Endothelial cell of umbilical vein (primary cell): ENCODE data around the gene IFT88. TPM values are rescaled to one million over a fixed set of nuclear protein-coding genes. Genes with fewer than 3 reads are reported as not detected.

Source experiments
- BruUV-seq: library from RNA; stranded (reverse); fragments of 400-500 nt; replicated peaks from 2 replicates; lab custom pipeline; 2021; lab: Mats Ljungman, UMichigan
- CTCF ChIA-PET: fragments of 300-600, 350-600 bp; sonication (Branson Sonifier 250); formaldehyde crosslinking; loops from one replicate; lab custom pipeline; 2021; ENCODE audit warnings: antibody characterized with exemption, inconsistent platforms; lab: Charles Lee
- POLR2A ChIA-PET: fragments of 300-600, 350-600 bp; sonication (Branson Sonifier 250); formaldehyde crosslinking; loops from one replicate; lab custom pipeline; 2021; ENCODE audit warnings: antibody characterized with exemption, inconsistent platforms; lab: Charles Lee
- DNase-seq: peaks from one replicate; pipeline ENCODE4 v3.0.0-alpha.2; 2011; ENCODE audit warnings: low read depth, low spot score
- FAIRE-seq: peaks from 2 replicates; lab custom pipeline; 2011; peaks lifted over from hg19 to GRCh38; lab: Jason Lieb, UNC
- H2AFZ ChIP-seq: 2 replicates; pipeline ENCODE4 v1.6.0; 2012; ENCODE audit warnings: low read depth, low read length, control low read depth, inconsistent platforms
- H3K27ac ChIP-seq: 2 replicates; pipeline ENCODE4 v1.5.1; 2011; ENCODE audit warnings: low read depth, mild to moderate bottlenecking, control low read depth, low read length, moderate library complexity; ENCODE audit not compliant: insufficient read depth
- H3K27me3 ChIP-seq, 2 experiments: 2 replicates each; pipeline versions ENCODE4 v1.6.0 to v1.6.1; 2011; ENCODE audit warnings: low read length in 2 of 2, mixed read lengths in 1 of 2; ENCODE audit not compliant: control insufficient read depth in 2 of 2, insufficient read depth in 2 of 2
- H3K36me3 ChIP-seq, 2 experiments: 2 replicates in 1 of 2; 3 replicates in 1 of 2; pipeline ENCODE4 v1.5.1; 2011; ENCODE audit warnings: low read length in 2 of 2, mild to moderate bottlenecking in 1 of 2, moderate library complexity in 1 of 2; ENCODE audit not compliant: control insufficient read depth in 2 of 2, insufficient read depth in 2 of 2; ENCODE audit errors: extremely low read depth in 1 of 2
- H3K4me1 ChIP-seq: 3 replicates; pipeline ENCODE4 v1.5.1; 2011; ENCODE audit warnings: mild to moderate bottlenecking, low read length; ENCODE audit not compliant: control insufficient read depth, insufficient read depth; ENCODE audit errors: extremely low read depth
- H3K4me2 ChIP-seq: 2 replicates; pipeline ENCODE4 v1.6.1; 2011; ENCODE audit warnings: low read length, control low read depth, mixed read lengths; ENCODE audit not compliant: insufficient read depth
- H3K4me3 ChIP-seq, 3 experiments: fragments of 200-600 bp in 1 of 3; sonication (generic), shearing (Covaris generic) in 1 of 3; replicated peaks in 1 of 3; 2 replicates each; pipeline ENCODE4 v1.5.1; 2011 to 2016; ENCODE audit warnings: control low read depth in 3 of 3, low read length in 3 of 3, mild to moderate bottlenecking in 2 of 3, inconsistent platforms in 1 of 3, low read depth in 1 of 3, moderate library complexity in 1 of 3; ENCODE audit not compliant: insufficient read depth in 1 of 3
- H3K79me2 ChIP-seq: 2 replicates; pipeline ENCODE4 v1.6.0; 2012; ENCODE audit warnings: low read length, inconsistent platforms; ENCODE audit not compliant: control insufficient read depth, insufficient read depth
- H3K9ac ChIP-seq: replicated peaks from 2 replicates; pipeline ENCODE3; 2011; ENCODE audit warnings: low read length, control low read depth; ENCODE audit not compliant: insufficient read depth; ENCODE audit errors: extremely low read depth
- H3K9me1 ChIP-seq: replicated peaks from 3 replicates; pipeline ENCODE4 v1.6.0; 2011; ENCODE audit warnings: mild to moderate bottlenecking, low read length; ENCODE audit not compliant: control insufficient read depth, insufficient read depth; ENCODE audit errors: extremely low read depth
- H3K9me3 ChIP-seq: replicated peaks from 2 replicates; pipeline ENCODE4 v1.5.1; 2012; ENCODE audit warnings: low read length, inconsistent platforms; ENCODE audit not compliant: control insufficient read depth, insufficient read depth
- H4K20me1 ChIP-seq: replicated peaks from 2 replicates; pipeline ENCODE3; 2011; ENCODE audit warnings: mild to moderate bottlenecking, low read length; ENCODE audit not compliant: control insufficient read depth, insufficient read depth; ENCODE audit errors: extremely low read depth
- CTCF ChIP-seq, 2 donors: IDR thresholded peaks; 1 replicate in 1 of 2; 2 replicates in 1 of 2; pipeline ENCODE4 v1.5.1; 2011; ENCODE audit warnings: low read length in 2 of 2, mild to moderate bottlenecking in 2 of 2, moderate library complexity in 2 of 2, control low read depth in 1 of 2, inconsistent platforms in 1 of 2, low read depth in 1 of 2; ENCODE audit not compliant: insufficient read depth in 1 of 2; ENCODE audit errors: extremely low read depth in 1 of 2
- EZH2 ChIP-seq: IDR thresholded peaks from 2 replicates; pipeline ENCODE4 v1.6.1; 2012; ENCODE audit warnings: borderline replicate concordance, low read depth, mild to moderate bottlenecking, moderate library complexity, low read length, inconsistent platforms; ENCODE audit not compliant: severe bottlenecking
- FOS ChIP-seq: IDR thresholded peaks from 2 replicates; pipeline ENCODE4 v1.6.1; 2011; ENCODE audit warnings: mild to moderate bottlenecking, low read length, moderate library complexity, borderline replicate concordance; ENCODE audit not compliant: insufficient read depth
- GATA2 ChIP-seq: IDR thresholded peaks from 2 replicates; pipeline ENCODE4 v1.7.0; 2011; ENCODE audit warnings: low read depth, mild to moderate bottlenecking, moderate library complexity, mixed read lengths, low read length; ENCODE audit not compliant: insufficient read length, insufficient read depth
- JUN ChIP-seq: IDR thresholded peaks from 2 replicates; pipeline ENCODE4 v1.6.1; 2011; ENCODE audit warnings: borderline replicate concordance, low read depth; ENCODE audit not compliant: insufficient read length, insufficient read depth
- MAX ChIP-seq: IDR thresholded peaks from 2 replicates; pipeline ENCODE4 v1.6.1; 2011; ENCODE audit not compliant: insufficient read depth, insufficient read length
- MYC ChIP-seq: IDR thresholded peaks from one replicate; pipeline ENCODE4 v1.6.1; 2011; ENCODE audit warnings: mild to moderate bottlenecking, low read depth, low read length
- POLR2A ChIP-seq: IDR thresholded peaks from 2 replicates; pipeline ENCODE4 v1.6.1; 2012; ENCODE audit warnings: low read depth, mild to moderate bottlenecking, control low read depth, low read length
- POLR2AphosphoS5 ChIP-seq: IDR thresholded peaks from 2 replicates; pipeline ENCODE4 v1.6.1; 2012; ENCODE audit warnings: low read depth, mild to moderate bottlenecking, control low read depth, low read length, moderate library complexity; ENCODE audit not compliant: insufficient read depth
- dilution Hi-C: fragments of 300-500 bp; cut with MboI; formaldehyde crosslinking; loops from one replicate; pipeline ENCODE4 v1.15.0; 2019; ENCODE audit warnings: low sequenced_read_pairs; ENCODE audit not compliant: extremely low pct_ligation_motif_present
- intact Hi-C: fragments of 100-400 bp; cut with micrococcal nuclease; formaldehyde crosslinking; loops from one replicate; pipeline ENCODE4 v1.10.0; 2022
- polyA plus RNA-seq, 4 experiments: library from polyadenylated mRNA; depleted of rRNA in 3 of 4; stranded (reverse) in 3 of 4; unstranded in 1 of 4; fragments of >200 nt; gene quantifications; 2 replicates each; pipeline versions ENCODE4 v1.2.1 to v1.2.3, GENCODE V29; 2011 to 2012; ENCODE audit warnings: missing spikeins in 1 of 4
- total RNA-seq: library from RNA; stranded (reverse); gene quantifications from 2 replicates; pipeline ENCODE4 v1.2.3, GENCODE V29; 2021

IFT88 gene
- total and polyA plus RNA-seq, 2 donors (not counting 3 experiments of a cell fraction or from before 2014, with no cell fraction given), result 2.4 to 9.1 TPM

GRCh38 chr13:20526664-20527063, 40.3 kb upstream of the IFT88 start:
- intact Hi-C loops, result loop anchor here (1.0 to 10.0 kb wide), 2 partner anchors 41 to 178 kb away; partner anchors contain the start of genes IFT88 and IL17D
- Histone ChIP-seq H3K9ac (peak overlapping the region; percentile 75), H3K4me1 (peaks cover 13% of the 10 kb centered on the region), H3K27me3 (no peaks in the 10 kb centered on the region), H3K36me3 (no peaks in the 10 kb centered on the region), H3K27ac (peak overlapping the region; percentile 67), H2AFZ (peak overlapping the region; percentile 45), H3K4me3 (peak overlapping the region in 1 of 3 experiments; percentile 52), H3K9me1 (no peaks in the 10 kb centered on the region), H3K79me2 (peaks cover 2% of the 10 kb centered on the region), H4K20me1 (no peaks in the 10 kb centered on the region), H3K9me3 (no peaks in the 10 kb centered on the region), H3K4me2 (peak overlapping the region; percentile 75)
- ChIA-PET CTCF (interaction anchor here (0.9 to 1.9 kb wide), 12 partner anchors 13 to 399 kb away, joined by 3 to 6 read pairs (median 3); partner anchors contain the start of gene IL17D), POLR2A (interaction anchor here (0.9 kb wide), 1 partner anchor 9 kb away, joined by 3 read pairs; no protein-coding TSS in a partner anchor)
- BruUV-seq, result TSS peak; percentile 69
- dilution Hi-C loops, result no loop called here
- DNase-seq (peak; percentile 51), FAIRE-seq (no peak)
- no peak for TF ChIP-seq JUN
- no peak for TF ChIP-seq EZH2
- no peak for TF ChIP-seq MYC
- TF ChIP-seq CTCF (IDR thresholded peaks at IDR 0.05; ENCODE audit: extremely low read depth in 1 of 2, insufficient read depth in 1 of 2, low read depth in 1 of 2, low read length in 2 of 2), result no peak
- no peak for TF ChIP-seq MAX
- TF ChIP-seq POLR2AphosphoS5, result no peak
- TF ChIP-seq FOS, result no peak
- no peak for TF ChIP-seq GATA2
- TF ChIP-seq POLR2A, result no peak
